ENCODE measurements around the gene NFE2L2. TPM values are rescaled to one million over a fixed set of nuclear protein-coding genes. Genes with fewer than 3 reads are reported as not detected.
A peak's percentile ranks its signal among the peaks of the same experiment; 100 is the strongest.

The NFE2L2 gene
- total and polyA plus RNA-seq, 9 of the 15 experiments (the other 6 are each of a cell fraction or from before 2014, with no cell fraction given) = 29.3 to 120 (median 59.3) TPM

DNA sequence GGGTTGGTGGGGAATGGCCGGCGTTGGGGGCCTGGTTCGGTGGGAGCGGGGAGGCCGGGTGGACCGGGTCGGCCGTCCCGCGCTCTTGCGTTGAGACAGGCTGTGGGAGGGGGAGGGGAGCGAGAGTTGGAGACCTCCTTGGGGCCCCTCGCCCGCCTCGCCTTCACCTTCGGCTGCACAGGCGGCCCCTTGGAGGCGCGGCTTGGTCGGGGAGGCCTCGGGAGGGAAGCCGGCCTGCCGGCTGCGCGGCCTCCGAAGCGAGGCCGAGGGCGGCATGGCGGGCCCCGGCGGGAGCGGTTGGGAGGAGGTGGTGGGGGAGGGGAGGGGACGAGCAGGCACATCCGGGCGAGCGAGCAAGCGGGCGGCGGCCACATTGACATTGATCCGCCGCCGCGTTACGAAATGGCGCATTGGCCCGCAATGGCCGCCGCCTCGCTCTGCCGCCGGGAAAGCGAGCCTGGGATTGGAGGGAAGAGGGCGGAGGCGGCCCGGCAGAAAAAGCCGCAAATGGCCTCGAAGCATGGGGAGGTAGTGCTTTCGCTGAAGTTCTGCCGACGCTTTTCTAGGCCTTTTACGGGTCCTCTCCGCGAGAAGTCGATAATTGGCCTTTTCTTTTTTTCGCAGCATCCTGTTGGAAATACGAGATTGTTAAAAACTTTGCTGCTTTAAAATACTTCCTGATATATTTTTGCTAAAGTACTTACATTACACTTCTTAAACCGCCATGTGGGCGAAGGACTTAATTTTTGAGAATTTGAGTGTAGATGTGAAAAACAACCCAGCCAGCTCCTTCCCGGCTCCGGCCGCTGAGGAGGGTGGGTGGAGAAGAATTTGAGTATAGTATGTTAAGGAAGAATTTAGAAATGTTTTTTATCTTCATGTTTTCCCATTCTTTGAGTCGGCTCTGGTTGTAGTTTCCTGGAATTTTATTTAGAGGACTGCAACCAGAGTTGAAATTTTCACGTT lies 51.4 kb downstream of the NFE2L2 start (continued):
- TF ChIP-seq, protein P1, sequence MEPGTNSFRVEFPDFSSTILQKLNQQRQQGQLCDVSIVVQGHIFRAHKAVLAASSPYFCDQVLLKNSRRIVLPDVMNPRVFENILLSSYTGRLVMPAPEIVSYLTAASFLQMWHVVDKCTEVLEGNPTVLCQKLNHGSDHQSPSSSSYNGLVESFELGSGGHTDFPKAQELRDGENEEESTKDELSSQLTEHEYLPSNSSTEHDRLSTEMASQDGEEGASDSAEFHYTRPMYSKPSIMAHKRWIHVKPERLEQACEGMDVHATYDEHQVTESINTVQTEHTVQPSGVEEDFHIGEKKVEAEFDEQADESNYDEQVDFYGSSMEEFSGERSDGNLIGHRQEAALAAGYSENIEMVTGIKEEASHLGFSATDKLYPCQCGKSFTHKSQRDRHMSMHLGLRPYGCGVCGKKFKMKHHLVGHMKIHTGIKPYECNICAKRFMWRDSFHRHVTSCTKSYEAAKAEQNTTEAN (CRISPR knock-in tag; IDR thresholded peaks at IDR 0.05) = peak; percentile 72; the same call in 1 of the 2 replicates
- TF ChIP-seq ZNF134 (CRISPR knock-in tag; conservative IDR thresholded peaks at IDR 0.05) = no peak
- TF ChIP-seq, protein P2, sequence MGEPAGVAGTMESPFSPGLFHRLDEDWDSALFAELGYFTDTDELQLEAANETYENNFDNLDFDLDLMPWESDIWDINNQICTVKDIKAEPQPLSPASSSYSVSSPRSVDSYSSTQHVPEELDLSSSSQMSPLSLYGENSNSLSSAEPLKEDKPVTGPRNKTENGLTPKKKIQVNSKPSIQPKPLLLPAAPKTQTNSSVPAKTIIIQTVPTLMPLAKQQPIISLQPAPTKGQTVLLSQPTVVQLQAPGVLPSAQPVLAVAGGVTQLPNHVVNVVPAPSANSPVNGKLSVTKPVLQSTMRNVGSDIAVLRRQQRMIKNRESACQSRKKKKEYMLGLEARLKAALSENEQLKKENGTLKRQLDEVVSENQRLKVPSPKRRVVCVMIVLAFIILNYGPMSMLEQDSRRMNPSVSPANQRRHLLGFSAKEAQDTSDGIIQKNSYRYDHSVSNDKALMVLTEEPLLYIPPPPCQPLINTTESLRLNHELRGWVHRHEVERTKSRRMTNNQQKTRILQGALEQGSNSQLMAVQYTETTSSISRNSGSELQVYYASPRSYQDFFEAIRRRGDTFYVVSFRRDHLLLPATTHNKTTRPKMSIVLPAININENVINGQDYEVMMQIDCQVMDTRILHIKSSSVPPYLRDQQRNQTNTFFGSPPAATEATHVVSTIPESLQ (CRISPR knock-in tag; IDR thresholded peaks at IDR 0.05) = peak; percentile 84; the same call in 1 of the 2 replicates
- TF ChIP-seq XRCC4 (IDR thresholded peaks at IDR 0.05; ENCODE audit: extremely low read depth, insufficient read depth, insufficient read length) = no peak
- TF ChIP-seq, protein P3, sequence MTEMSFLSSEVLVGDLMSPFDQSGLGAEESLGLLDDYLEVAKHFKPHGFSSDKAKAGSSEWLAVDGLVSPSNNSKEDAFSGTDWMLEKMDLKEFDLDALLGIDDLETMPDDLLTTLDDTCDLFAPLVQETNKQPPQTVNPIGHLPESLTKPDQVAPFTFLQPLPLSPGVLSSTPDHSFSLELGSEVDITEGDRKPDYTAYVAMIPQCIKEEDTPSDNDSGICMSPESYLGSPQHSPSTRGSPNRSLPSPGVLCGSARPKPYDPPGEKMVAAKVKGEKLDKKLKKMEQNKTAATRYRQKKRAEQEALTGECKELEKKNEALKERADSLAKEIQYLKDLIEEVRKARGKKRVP (CRISPR knock-in tag; IDR thresholded peaks at IDR 0.05) = peak; percentile 63
- no peak for TF ChIP-seq ZNF253 (CRISPR knock-in tag; conservative IDR thresholded peaks at IDR 0.05)
- TF ChIP-seq MTA1 (IDR thresholded peaks at IDR 0.05; ENCODE audit: borderline replicate concordance) = no peak
- no peak for TF ChIP-seq ZNF165 (CRISPR knock-in tag; IDR thresholded peaks at IDR 0.05; ENCODE audit: borderline replicate concordance)
- peak; percentile 96 for TF ChIP-seq POLR2G (IDR thresholded peaks at IDR 0.05; ENCODE audit: low read depth, low read length)
- no peak for TF ChIP-seq ZSCAN29 (IDR thresholded peaks at IDR 0.05)
- no peak for TF ChIP-seq MCM7 (IDR thresholded peaks at IDR 0.05)
- no peak for TF ChIP-seq MBD2 (IDR thresholded peaks at IDR 0.05; ENCODE audit: borderline replicate concordance, low read depth)
- no peak for TF ChIP-seq TAL1 (IDR thresholded peaks at IDR 0.05)
- 0 out of 2 replicates have a peak, but pooled peaks have one; percentile 38 for TF ChIP-seq ZNF766 (CRISPR knock-in tag; conservative IDR thresholded peaks at IDR 0.05)
- no peak for TF ChIP-seq SRSF3 (IDR thresholded peaks at IDR 0.05; ENCODE audit: insufficient read depth, low read length)
- 0 out of 2 replicates have a peak, but pooled peaks have one; percentile 16 for TF ChIP-seq ZNF24 (IDR thresholded peaks at IDR 0.05)
- TF ChIP-seq CBX2 (IDR thresholded peaks at IDR 0.05; ENCODE audit: insufficient read depth, low read length, poor library complexity, severe bottlenecking) = no peak
- no peak for TF ChIP-seq ZNF12 (CRISPR knock-in tag; IDR thresholded peaks at IDR 0.05)
- peak; percentile 98 for TF ChIP-seq PRPF4 (IDR thresholded peaks at IDR 0.05; ENCODE audit: insufficient read depth, low read depth, low read length, poor library complexity, severe bottlenecking)
- peak; percentile 2; the same call in 1 of the 2 replicates for TF ChIP-seq PML (IDR thresholded peaks at IDR 0.05; ENCODE audit: low read length)
- TF ChIP-seq ZBTB7A (IDR thresholded peaks at IDR 0.05; ENCODE audit: borderline replicate concordance, control insufficient read depth, low read depth, low read length) = peak; percentile 81
- peak; percentile 6; the same call in 1 of the 2 replicates for TF ChIP-seq HNRNPL (IDR thresholded peaks at IDR 0.05; ENCODE audit: low read depth, low read length)
- TF ChIP-seq NFYB (IDR thresholded peaks at IDR 0.05; ENCODE audit: extremely low read depth, insufficient read length) = no peak

Data from K562 (cell line).